ENCODE results near the gene C1orf159. TPM values are rescaled to one million over a fixed set of nuclear protein-coding genes. Genes with fewer than 3 reads are reported as not detected.

Gene C1orf159
- polyA plus RNA-seq, 3 donors: 3.0 to 18.8 (median 3.3) TPM

GRCh38 chr1:1047963-1048362 is 67.9 kb downstream of the C1orf159 start:
- Histone ChIP-seq H3K4me3 (replicated peaks in 1 of 3; ENCODE audit: low read depth in 2 of 3, low read length in 3 of 3) (no peak overlapping the region), H3K4me1 (ENCODE audit: control insufficient read depth in 1 of 2, insufficient read depth in 2 of 2, low read length in 2 of 2) (no peaks in the 10 kb centered on the region), H3K79me2 (ENCODE audit: insufficient read depth, low read length) (no peaks in the 10 kb centered on the region), H3K27me3 (ENCODE audit: control insufficient read depth in 2 of 2, insufficient read depth in 2 of 2, low read length in 2 of 2) (no peaks in the 10 kb centered on the region), H3K9ac (ENCODE audit: insufficient read depth, low read length, poor library complexity, severe bottlenecking) (no peak overlapping the region), H3K36me3 (replicated peaks in 1 of 2; ENCODE audit: control insufficient read depth in 1 of 2, insufficient read depth in 2 of 2, low read length in 2 of 2) (no peaks in the 10 kb centered on the region), H3K4me2 (replicated peaks; ENCODE audit: extremely low read depth, low read length, poor library complexity, severe bottlenecking) (no peak overlapping the region), H2AFZ (ENCODE audit: insufficient read depth, low read depth, low read length, poor library complexity, severe bottlenecking) (no peak overlapping the region), H4K20me1 (ENCODE audit: insufficient read depth, low read length) (no peaks in the 10 kb centered on the region), H3K27ac (ENCODE audit: low read depth in 1 of 2, low read length in 2 of 2) (no peak overlapping the region), H3K9me3 (replicated peaks in 1 of 2; ENCODE audit: control insufficient read depth in 1 of 2, insufficient read depth in 1 of 2, low read length in 2 of 2) (no peaks in the 10 kb centered on the region)
- Mint-ChIP-seq H3K36me3 (no peaks in the 10 kb centered on the region), H3K4me1 (no peaks in the 10 kb centered on the region), H3K9me3 (peaks cover 0 to 4% (median 1%) of the 10 kb centered on the region in 7 donors), H3K27ac (no peak overlapping the region), H3K4me3 (no peak overlapping the region), H3K27me3 (ENCODE audit: low read depth in 3 of 3) (peaks cover 0 to 4% (median 0%) of the 10 kb centered on the region in 3 donors)
- intact Hi-C loops (cut with micrococcal nuclease): no loop called here
- 88% methylated on average over 15 of the region's 25 CpGs for WGBS (ENCODE audit: insufficient coverage)
- no peak for DNase-seq
- TF ChIP-seq CTCF (IDR thresholded peaks at IDR 0.05): no peak

- H3K4me2 ChIP-seq (replicated peaks; ENCODE audit: extremely low read depth, low read length, poor library complexity, severe bottlenecking): no peak overlapping the region
- DNase-seq: no peak
- H3K9me3 ChIP-seq (replicated peaks in 1 of 2; ENCODE audit: control insufficient read depth in 1 of 2, insufficient read depth in 1 of 2, low read length in 2 of 2): no peaks in the 10 kb centered on the region
- no peaks in the 10 kb centered on the region for H4K20me1 ChIP-seq (ENCODE audit: insufficient read depth, low read length)
- H3K36me3 ChIP-seq (replicated peaks in 1 of 2; ENCODE audit: control insufficient read depth in 1 of 2, insufficient read depth in 2 of 2, low read length in 2 of 2): no peaks in the 10 kb centered on the region
- no peaks in the 10 kb centered on the region for H3K27me3 ChIP-seq (ENCODE audit: control insufficient read depth in 2 of 2, insufficient read depth in 2 of 2, low read length in 2 of 2)
- H3K27ac ChIP-seq (ENCODE audit: low read depth in 1 of 2, low read length in 2 of 2): no peak overlapping the region
- H3K27ac Mint-ChIP-seq: no peak overlapping the region
- no peaks in the 10 kb centered on the region for H3K36me3 Mint-ChIP-seq
- peaks cover 0 to 9% (median 3%) of the 10 kb centered on the region in 7 donors for H3K9me3 Mint-ChIP-seq
- peaks cover 0 to 4% (median 0%) of the 10 kb centered on the region in 3 donors for H3K27me3 Mint-ChIP-seq (ENCODE audit: low read depth in 3 of 3)
- 94% methylated on average over 11 of the region's 19 CpGs for WGBS (ENCODE audit: insufficient coverage)
- intact Hi-C loops (cut with micrococcal nuclease): no loop called here
- no peak overlapping the region for H3K4me3 Mint-ChIP-seq
- no peak overlapping the region for H2AFZ ChIP-seq (ENCODE audit: insufficient read depth, low read depth, low read length, poor library complexity, severe bottlenecking)
- H3K4me3 ChIP-seq (replicated peaks in 1 of 3; ENCODE audit: low read depth in 2 of 3, low read length in 3 of 3): no peak overlapping the region
- no peaks in the 10 kb centered on the region for H3K4me1 Mint-ChIP-seq
- no peak for TF ChIP-seq CTCF (IDR thresholded peaks at IDR 0.05)
- H3K79me2 ChIP-seq (ENCODE audit: insufficient read depth, low read length): no peaks in the 10 kb centered on the region
- no peak overlapping the region for H3K9ac ChIP-seq (ENCODE audit: insufficient read depth, low read length, poor library complexity, severe bottlenecking)
- no peaks in the 10 kb centered on the region for H3K4me1 ChIP-seq (ENCODE audit: control insufficient read depth in 1 of 2, insufficient read depth in 2 of 2, low read length in 2 of 2)
Measured at GRCh38 chr1:1047407-1047806, 68.5 kb downstream of the C1orf159 start.
